Testis (tissue), 3 donors: ENCODE results near the gene METAP1D. TPM values are rescaled to one million over a fixed set of nuclear protein-coding genes. Genes with fewer than 3 reads are reported as not detected.

Experiments
- DNase-seq: peaks from one replicate; pipeline ENCODE4 v3.0.0-alpha.2; 2019
- H3K27ac ChIP-seq, 2 donors: fragments of 200-600 bp; sonication (generic); one replicate each; pipeline ENCODE4 v1.5.1; 2019
- H3K27me3 ChIP-seq: fragments of 200-600 bp; sonication (generic); one replicate; pipeline ENCODE4 v1.5.1; 2019
- H3K36me3 ChIP-seq: fragments of 200-600 bp; sonication (generic); one replicate; pipeline ENCODE4 v1.5.1; 2017; ENCODE audit warnings: low read depth; ENCODE audit errors: missing control alignments
- H3K4me1 ChIP-seq: fragments of 200-600 bp; sonication (generic); one replicate; pipeline ENCODE4 v1.5.1; 2019
- H3K4me3 ChIP-seq, 2 donors: fragments of 200-600 bp; sonication (generic); one replicate each; pipeline ENCODE4 v1.5.1; 2017 to 2019
- H3K9me3 ChIP-seq: fragments of 200-600 bp; sonication (generic); one replicate; pipeline ENCODE4 v1.5.1; 2017
- POLR2A ChIP-seq: fragments of 450-650 bp; IDR thresholded peaks from one replicate; pipeline ENCODE4 v1.6.1; 2017; ENCODE audit warnings: antibody characterized with exemption, mild to moderate bottlenecking, moderate library complexity
- WGBS, 2 donors: methylation state at CpG; one replicate each; pipeline ENCODE4 v1.1.5; 2018; 5-methylcytosine and 5-hydroxymethylcytosine counted together
- intact Hi-C: fragments of 100-400 bp; cut with DNase I; formaldehyde crosslinking; loops from one replicate; pipeline ENCODE4 v1.15.1; 2023; ENCODE audit warnings: low total_unique reads
- polyA plus RNA-seq: library from polyadenylated mRNA; stranded (reverse); fragments of 350-450 nt; fragmentation: Illumina TruSeq; extraction: RNeasy Lipid Tissue Mini Kit (QIAGEN cat#74804); gene quantifications from one replicate; pipeline ENCODE4 v1.2.3, GENCODE V29; 2014; ENCODE audit warnings: low read depth, low replicate concordance; ENCODE audit not compliant: insufficient read depth
- total RNA-seq, 2 donors: library from RNA; depleted of rRNA; stranded (reverse); fragments of >200 nt; gene quantifications; one replicate each; pipeline ENCODE4 v1.2.3, GENCODE V29; 2016
- TF ChIP-seq, protein P1 (sequence below), 3 experiments: fragments of 450-650 bp in 2 of 3; fragments of 200-600 bp in 1 of 3; sonication (generic) in 1 of 3; IDR thresholded peaks; one replicate each; pipeline ENCODE4 v1.5.1; 2016 to 2019; ENCODE audit warnings: antibody characterized with exemption in 3 of 3, mild to moderate bottlenecking in 2 of 3, moderate library complexity in 1 of 3

The METAP1D gene
- total and polyA plus RNA-seq, 3 donors from 2014 or later, result 4.5 to 15.3 (median 13.6) TPM

DNA sequence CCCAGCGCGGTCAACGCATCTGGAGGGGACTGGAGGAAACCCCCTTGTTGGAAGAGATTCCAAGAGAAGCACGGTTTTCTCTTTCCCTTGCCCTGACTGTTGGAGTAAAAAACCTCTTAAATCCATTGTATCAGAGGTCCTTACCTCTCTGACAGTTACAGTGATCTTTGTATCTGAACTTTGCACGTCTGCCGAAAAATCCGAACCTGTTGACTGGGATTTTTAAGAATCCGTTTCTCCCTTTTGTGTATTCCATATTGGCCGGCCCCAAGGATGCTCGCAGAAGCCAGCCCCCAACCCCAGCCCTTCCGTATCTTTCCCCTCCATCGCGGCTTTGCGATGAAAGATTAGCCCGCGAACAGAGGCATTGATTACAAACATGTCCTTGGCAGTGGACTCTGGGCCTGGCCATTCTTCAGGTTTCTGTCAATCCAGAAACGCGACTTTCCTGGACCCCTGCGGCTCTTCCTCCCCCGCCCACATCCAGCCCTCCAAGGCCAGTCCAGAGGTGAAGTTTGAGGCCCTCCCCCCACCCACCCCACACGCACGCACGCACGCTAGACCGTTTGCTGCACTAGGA lies 81.0 kb downstream of the METAP1D start:
- peaks cover 8% of the 10 kb centered on the region for H3K4me1 ChIP-seq
- H3K36me3 ChIP-seq, result no peaks in the 10 kb centered on the region
- no peak for DNase-seq
- H3K9me3 ChIP-seq, result no peaks in the 10 kb centered on the region
- WGBS, 2 donors, result 49 to 51% methylated on average over 25 of the region's 25 CpGs
- H3K4me3 ChIP-seq, result no peak overlapping the region
- TF ChIP-seq, protein P1, sequence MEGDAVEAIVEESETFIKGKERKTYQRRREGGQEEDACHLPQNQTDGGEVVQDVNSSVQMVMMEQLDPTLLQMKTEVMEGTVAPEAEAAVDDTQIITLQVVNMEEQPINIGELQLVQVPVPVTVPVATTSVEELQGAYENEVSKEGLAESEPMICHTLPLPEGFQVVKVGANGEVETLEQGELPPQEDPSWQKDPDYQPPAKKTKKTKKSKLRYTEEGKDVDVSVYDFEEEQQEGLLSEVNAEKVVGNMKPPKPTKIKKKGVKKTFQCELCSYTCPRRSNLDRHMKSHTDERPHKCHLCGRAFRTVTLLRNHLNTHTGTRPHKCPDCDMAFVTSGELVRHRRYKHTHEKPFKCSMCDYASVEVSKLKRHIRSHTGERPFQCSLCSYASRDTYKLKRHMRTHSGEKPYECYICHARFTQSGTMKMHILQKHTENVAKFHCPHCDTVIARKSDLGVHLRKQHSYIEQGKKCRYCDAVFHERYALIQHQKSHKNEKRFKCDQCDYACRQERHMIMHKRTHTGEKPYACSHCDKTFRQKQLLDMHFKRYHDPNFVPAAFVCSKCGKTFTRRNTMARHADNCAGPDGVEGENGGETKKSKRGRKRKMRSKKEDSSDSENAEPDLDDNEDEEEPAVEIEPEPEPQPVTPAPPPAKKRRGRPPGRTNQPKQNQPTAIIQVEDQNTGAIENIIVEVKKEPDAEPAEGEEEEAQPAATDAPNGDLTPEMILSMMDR (IDR thresholded peaks at IDR 0.05), result no peak
- no peak for TF ChIP-seq POLR2A
- no peak overlapping the region for H3K27ac ChIP-seq
- no peaks in the 10 kb centered on the region for H3K27me3 ChIP-seq
- intact Hi-C loops, result no loop called here

DNA sequence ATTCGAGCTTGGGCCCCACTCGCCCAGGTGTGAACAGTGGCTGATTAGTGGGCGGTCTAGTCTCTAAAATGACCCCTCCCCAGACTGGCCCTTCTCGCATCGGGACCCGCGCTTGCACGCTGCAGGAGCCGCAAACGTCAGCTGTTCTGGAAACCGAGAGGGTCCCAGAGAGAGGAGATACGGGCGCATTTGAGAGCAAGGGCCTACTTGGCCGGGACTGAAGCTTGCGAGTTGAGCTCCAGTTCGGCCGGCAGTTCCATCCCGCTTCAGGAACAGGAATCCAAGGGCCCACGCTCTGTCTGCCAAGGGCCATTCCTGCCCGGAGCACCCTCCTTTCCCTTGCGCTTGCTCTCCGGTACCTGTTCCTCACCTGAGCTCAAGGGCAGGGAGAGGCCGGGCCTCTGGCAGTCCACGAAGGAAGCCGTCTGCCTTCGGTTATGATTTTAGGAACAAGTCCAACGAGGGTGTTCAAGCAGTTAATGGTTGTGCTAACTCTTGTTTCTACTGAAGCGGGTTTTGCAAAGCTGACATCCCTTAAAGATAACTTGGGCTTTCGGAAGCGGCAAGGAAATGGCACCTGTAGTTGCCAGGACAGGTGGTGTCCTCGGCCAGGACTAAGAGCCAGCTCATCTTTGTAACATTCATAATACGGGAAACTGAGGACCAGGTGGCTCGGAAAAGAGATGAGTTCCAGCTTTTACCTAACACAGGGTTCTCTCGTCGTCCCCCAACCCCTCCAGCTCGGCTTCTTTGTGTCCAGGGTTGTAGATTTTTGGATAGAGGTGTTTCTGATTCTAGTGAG lies 81.7 kb downstream of the METAP1D start:
- H3K27me3 ChIP-seq, result peaks cover 3% of the 10 kb centered on the region
- no peak overlapping the region for H3K4me3 ChIP-seq
- H3K9me3 ChIP-seq, result no peaks in the 10 kb centered on the region
- H3K27ac ChIP-seq, result no peak overlapping the region
- no peaks in the 10 kb centered on the region for H3K36me3 ChIP-seq
- DNase-seq, result no peak
- intact Hi-C loops, result no loop called here
- TF ChIP-seq POLR2A, result no peak
- TF ChIP-seq, protein P1 (IDR thresholded peaks at IDR 0.05), result no peak
- WGBS, 2 donors, result 44 to 51% methylated on average over 19 to 36 of the region's 36 CpGs
- H3K4me1 ChIP-seq, result peaks cover 8% of the 10 kb centered on the region

DNA sequence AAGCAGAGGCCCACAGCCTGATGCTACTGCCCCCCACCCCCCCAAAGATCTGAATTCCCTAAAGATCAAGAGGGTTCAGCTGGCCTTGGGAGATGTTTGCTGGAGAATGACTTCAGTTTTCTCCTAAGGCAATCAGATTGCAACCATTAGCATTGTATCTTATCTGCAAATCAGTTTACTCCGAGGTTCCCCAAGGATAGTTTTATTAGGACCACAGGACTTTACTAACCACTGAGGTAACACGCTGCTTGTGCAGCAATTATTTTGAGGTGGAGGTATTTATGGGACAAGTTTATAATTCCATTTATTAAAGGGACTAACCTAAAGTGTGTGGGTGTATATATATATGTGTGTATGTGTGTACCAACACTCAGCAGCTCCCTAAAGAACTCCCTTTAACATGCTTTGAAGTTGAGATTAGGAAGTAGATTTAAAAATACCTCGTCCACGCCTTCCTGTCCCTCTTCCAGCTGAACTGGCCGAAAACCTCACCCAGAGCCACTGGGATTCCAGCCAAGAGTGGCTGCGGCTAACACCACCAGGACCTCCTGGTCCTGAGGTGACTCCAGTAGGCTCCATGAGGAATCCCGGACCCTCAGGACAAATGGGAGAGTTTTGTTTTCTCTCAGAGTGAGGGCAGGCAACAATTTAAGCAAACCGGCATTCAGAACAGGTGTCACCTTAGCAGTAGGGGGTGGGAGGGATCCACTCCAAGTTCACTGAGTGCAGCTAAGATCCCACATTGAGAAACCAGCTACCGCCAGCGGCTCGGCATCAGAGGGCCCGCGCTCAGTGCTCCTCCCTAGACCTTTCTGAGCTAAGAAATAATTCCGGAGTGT lies 82.6 kb downstream of the METAP1D start:
- Histone ChIP-seq H3K4me3 (no peak overlapping the region), H3K4me1 (peaks cover 8% of the 10 kb centered on the region), H3K9me3 (no peaks in the 10 kb centered on the region), H3K27ac (no peak overlapping the region), H3K36me3 (no peaks in the 10 kb centered on the region), H3K27me3 (peaks cover 5% of the 10 kb centered on the region)
- 45 to 56% methylated on average over 13 to 14 of the region's 14 CpGs for WGBS, 2 donors
- intact Hi-C loops, result no loop called here
- TF ChIP-seq, protein P1 (IDR thresholded peaks at IDR 0.05), result no peak
- no peak for TF ChIP-seq POLR2A
- no peak for DNase-seq

DNA sequence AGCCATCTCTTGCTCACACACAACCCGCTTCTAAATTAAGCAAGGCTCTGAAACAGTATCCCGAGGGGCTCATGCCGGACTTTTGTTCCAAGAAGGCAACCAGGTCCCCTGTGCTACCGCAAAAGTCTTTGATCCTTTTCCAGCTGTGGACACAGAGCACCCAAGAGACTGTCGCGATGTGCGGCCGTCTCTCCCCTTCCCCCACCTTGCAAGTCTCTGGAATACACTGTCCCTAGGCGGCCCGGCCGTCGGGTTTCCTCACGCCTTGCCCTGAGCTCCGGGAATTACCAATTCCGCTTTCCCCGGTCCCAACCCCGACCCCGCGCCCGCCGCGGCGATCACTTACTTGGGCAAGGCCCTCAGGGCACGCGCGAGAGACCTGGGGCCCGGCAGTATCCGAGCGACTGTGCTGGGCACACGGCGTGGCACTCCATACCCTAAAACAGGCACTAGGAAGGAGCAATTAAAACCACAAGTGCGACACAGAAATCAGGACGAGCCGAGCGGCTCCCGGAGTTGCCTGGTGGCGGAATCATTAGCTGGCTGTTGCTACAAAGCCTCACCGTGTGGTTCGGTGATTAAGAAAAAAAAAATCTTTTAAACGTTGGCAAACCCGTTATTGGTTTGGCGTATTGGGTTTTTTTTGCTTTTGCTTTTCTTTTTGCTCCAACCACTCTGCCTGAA lies 83.3 kb downstream of the METAP1D start:
- intact Hi-C loops, result no loop called here
- TF ChIP-seq, protein P1 (IDR thresholded peaks at IDR 0.05), result no peak
- TF ChIP-seq POLR2A, result no peak
- DNase-seq, result no peak
- Histone ChIP-seq H3K4me1 (peaks cover 8% of the 10 kb centered on the region), H3K4me3 (no peak overlapping the region), H3K27ac (no peak overlapping the region), H3K27me3 (peaks cover 5% of the 10 kb centered on the region), H3K9me3 (no peaks in the 10 kb centered on the region), H3K36me3 (no peaks in the 10 kb centered on the region)
- 21 to 35% methylated on average over 30 to 42 of the region's 42 CpGs for WGBS, 2 donors
